AG04450 (cell line): ENCODE data around the gene TBC1D30. TPM values are rescaled to one million over a fixed set of nuclear protein-coding genes. Genes with fewer than 3 reads are reported as not detected.

Experiments used
- CTCF ChIA-PET: fragments of 300-600, 350-600 bp; formaldehyde crosslinking; extraction: SDS; loops from one replicate; lab custom pipeline; 2022; ENCODE audit warnings: antibody characterized with exemption, inconsistent platforms; lab: Charles Lee
- POLR2A ChIA-PET: fragments of 350-600 bp; formaldehyde crosslinking; extraction: SDS; loops from one replicate; lab custom pipeline; 2021; ENCODE audit warnings: antibody characterized with exemption, inconsistent platforms; lab: Yijun Ruan, JAX
- DNase-seq: peaks from one replicate; pipeline ENCODE4 v3.0.0-alpha.2; 2011; ENCODE audit warnings: low read depth, low spot score
- H3K27ac ChIP-seq: one replicate; pipeline ENCODE4 v1.5.1; 2012; ENCODE audit warnings: low read depth, low read length, control low read depth
- H3K27me3 ChIP-seq: one replicate; pipeline ENCODE4 v1.6.0; 2012; ENCODE audit warnings: low read length; ENCODE audit not compliant: control insufficient read depth, insufficient read depth
- H3K4me3 ChIP-seq: 2 replicates; pipeline ENCODE4 v1.5.1; 2011; ENCODE audit warnings: mild to moderate bottlenecking, low read depth, low read length, control low read depth
- H3K9me3 ChIP-seq: 2 replicates; pipeline ENCODE4 v1.5.1; 2012; ENCODE audit warnings: low read length; ENCODE audit not compliant: control insufficient read depth, insufficient read depth
- polyA plus RNA-seq: library from polyadenylated mRNA; depleted of rRNA; stranded (reverse); fragments of >200 nt; gene quantifications from 2 replicates; pipeline ENCODE4 v1.2.3, GENCODE V29; 2011
- TF ChIP-seq, protein P1 (sequence below): IDR thresholded peaks from 2 replicates; pipeline ENCODE4 v1.5.1; 2011; ENCODE audit warnings: low read depth, low read length, control low read depth, inconsistent platforms

Gene TBC1D30
- polyA plus RNA-seq, 1 experiment = 0.40 TPM

DNA sequence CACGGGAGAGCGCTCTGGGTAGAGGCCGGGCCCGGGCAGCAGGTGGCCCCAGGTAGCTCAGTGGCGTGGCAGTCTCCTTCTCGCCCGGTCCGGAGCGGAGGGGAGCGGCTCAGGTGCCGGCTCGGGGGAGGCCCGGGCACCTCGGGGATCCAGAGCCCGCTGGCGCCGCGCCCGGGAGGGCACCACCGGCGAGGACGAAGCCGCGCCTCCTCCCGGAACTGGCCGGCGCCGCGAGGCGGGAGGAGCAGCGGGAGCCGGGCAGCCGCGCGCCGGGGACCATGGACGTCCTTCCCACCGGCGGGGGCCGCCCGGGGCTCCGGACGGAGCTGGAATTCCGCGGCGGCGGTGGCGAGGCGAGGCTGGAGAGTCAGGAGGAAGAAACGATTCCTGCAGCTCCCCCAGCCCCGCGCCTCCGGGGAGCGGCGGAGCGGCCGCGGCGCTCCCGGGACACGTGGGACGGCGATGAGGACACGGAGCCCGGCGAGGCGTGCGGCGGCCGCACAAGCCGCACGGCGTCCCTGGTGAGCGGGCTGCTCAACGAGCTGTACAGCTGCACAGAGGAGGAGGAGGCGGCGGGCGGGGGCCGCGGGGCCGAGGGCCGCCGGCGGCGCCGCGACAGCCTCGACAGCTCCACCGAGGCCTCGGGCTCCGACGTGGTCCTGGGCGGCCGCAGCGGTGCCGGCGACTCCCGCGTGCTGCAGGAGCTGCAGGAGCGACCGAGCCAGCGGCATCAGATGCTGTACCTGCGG is 43.7 kb upstream of the TBC1D30 start:
- POLR2A ChIA-PET = interaction anchor here (0.8 kb wide), 1 partner anchor 16 kb away, joined by 5 read pairs; no protein-coding TSS in a partner anchor

DNA sequence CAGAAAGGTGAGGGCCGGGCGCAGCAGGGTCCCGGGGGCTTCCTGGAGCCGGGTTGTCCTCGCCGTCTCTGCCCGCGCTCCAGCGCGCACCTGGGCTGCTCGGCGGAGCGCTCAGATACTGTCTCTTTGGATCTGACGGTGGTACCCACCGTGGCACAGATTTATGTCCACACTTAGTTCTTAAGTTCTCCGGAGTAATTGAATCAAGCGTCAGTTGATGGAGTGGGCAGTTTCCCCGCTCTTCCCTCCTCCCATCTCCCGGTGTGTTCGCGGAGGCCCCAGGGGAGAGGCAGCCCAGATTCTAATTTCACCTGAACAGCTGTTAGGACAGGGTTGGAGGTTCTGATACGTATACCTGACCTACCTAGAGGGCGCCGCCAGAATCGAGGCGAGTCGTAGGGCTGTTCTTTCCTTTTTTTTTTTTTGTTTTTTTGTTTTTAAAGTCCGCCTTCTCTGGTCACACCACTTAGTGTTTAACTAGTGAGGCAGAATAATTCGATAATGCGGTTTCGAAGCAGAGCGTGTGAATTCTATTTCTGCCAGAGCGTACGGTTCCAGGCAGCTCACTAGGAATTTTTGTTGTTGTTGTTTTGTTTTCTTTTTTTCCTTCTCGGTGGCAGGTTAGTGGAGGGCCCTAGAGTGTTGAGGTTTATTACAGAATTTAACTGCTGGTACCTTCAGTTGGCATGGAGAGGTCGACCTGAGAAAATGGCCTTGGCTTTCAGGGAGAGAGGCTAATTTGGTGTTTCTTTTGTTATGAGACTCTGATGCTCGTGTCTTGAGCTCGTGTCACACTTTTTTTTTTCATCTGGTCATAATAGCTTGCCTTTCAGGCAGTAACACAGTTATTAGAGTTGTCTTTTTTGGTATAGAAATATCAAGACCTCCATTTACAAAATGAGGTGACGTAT is 42.9 kb upstream of the TBC1D30 start:
- no peak for DNase-seq
- no peak overlapping the region for H3K27ac ChIP-seq
- no peak overlapping the region for H3K4me3 ChIP-seq
- H3K9me3 ChIP-seq = peaks cover 3% of the 10 kb centered on the region; the same call in 1 of the 2 replicates
- POLR2A ChIA-PET = interaction anchor here (0.8 kb wide), 1 partner anchor 15 kb away, joined by 5 read pairs; no protein-coding TSS in a partner anchor
- TF ChIP-seq, protein P1, sequence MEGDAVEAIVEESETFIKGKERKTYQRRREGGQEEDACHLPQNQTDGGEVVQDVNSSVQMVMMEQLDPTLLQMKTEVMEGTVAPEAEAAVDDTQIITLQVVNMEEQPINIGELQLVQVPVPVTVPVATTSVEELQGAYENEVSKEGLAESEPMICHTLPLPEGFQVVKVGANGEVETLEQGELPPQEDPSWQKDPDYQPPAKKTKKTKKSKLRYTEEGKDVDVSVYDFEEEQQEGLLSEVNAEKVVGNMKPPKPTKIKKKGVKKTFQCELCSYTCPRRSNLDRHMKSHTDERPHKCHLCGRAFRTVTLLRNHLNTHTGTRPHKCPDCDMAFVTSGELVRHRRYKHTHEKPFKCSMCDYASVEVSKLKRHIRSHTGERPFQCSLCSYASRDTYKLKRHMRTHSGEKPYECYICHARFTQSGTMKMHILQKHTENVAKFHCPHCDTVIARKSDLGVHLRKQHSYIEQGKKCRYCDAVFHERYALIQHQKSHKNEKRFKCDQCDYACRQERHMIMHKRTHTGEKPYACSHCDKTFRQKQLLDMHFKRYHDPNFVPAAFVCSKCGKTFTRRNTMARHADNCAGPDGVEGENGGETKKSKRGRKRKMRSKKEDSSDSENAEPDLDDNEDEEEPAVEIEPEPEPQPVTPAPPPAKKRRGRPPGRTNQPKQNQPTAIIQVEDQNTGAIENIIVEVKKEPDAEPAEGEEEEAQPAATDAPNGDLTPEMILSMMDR = no peak
- CTCF ChIA-PET = interaction anchor here (0.9 to 3.8 kb wide), 4 partner anchors 13 to 20 kb away, joined by 3 to 20 read pairs (median 16); no protein-coding TSS in a partner anchor
- H3K27me3 ChIP-seq = peaks cover 48% of the 10 kb centered on the region

More for the DNA sequence above, 43.7 kb upstream of the TBC1D30 start:
- Histone ChIP-seq H3K4me3 (peak overlapping the region; percentile 31), H3K9me3 (peaks cover 3% of the 10 kb centered on the region; the same call in 1 of the 2 replicates), H3K27ac (no peak overlapping the region), H3K27me3 (peaks cover 48% of the 10 kb centered on the region)
- CTCF ChIA-PET = interaction anchor here (0.6 to 3.8 kb wide), 3 partner anchors 16 to 290 kb away, joined by 3 to 17 read pairs (median 15); no protein-coding TSS in a partner anchor
- DNase-seq = no peak
- TF ChIP-seq, protein P1 = no peak

DNA sequence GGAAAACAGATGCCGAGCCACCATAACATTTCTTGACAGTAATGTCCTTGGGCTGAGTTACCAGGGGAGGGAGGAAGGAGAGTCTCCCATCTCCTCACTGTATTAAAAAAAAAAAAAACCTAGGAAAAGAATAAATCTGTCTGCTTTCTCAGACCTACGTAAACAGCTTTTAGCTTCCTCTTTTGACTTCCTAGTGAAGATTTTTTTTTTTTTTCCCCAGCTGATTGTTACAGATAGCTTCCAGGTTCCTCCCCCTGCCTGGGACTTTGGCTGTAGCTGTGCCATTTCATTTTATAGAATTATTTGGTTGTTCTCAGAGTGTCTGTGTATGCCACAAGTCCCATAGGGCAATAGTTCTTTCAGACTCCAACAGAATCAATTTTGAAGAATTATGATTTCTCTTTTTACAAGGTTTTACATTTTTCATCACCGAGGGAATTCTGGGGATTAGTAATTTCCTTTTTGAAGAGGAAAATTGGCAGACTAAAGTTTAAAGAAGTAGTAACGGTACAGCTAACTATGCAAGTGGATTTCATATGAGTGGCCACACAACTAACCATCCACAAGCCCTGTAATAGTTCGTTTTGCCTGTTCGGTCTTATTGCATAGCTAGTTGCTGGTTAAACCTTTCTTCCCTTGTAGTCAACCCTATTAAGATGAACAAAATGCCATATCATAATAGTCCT is 42.1 kb upstream of the TBC1D30 start:
- CTCF ChIA-PET = interaction anchor here (0.7 to 3.8 kb wide), 4 partner anchors 11 to 19 kb away, joined by 3 to 20 read pairs (median 10); no protein-coding TSS in a partner anchor

DNA sequence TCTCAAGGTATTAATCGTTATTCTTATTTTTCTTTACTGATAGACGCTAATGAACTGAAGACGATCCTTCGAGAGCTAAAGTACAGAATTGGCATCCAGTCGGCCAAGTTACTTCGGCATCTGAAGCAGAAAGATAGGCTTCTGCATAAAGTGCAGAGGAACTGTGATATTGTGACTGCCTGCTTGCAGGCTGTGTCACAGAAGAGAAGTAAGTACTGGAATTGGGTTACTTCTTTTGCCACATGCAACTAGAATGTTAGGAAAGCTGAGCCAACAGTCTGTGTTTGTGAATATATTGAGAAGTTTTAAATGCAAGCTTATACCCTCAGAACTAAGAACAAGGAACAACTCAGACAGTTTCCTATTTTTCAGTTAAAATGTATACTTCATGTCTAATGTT is 38.6 kb upstream of the TBC1D30 start:
- CTCF ChIA-PET = interaction anchor here (4.3 kb wide), 1 partner anchor 11 kb away, joined by 37 read pairs; no protein-coding TSS in a partner anchor
- H3K27ac ChIP-seq = no peak overlapping the region
- TF ChIP-seq, protein P1 = no peak
- no peaks in the 10 kb centered on the region; the same call in 1 of the 2 replicates for H3K9me3 ChIP-seq
- no peak for DNase-seq
- H3K27me3 ChIP-seq = peaks cover 28% of the 10 kb centered on the region
- no peak overlapping the region for H3K4me3 ChIP-seq
- POLR2A ChIA-PET = no interaction called here

More for the DNA sequence above, 42.1 kb upstream of the TBC1D30 start:
- H3K27ac ChIP-seq = no peak overlapping the region
- H3K27me3 ChIP-seq = peaks cover 44% of the 10 kb centered on the region
- POLR2A ChIA-PET = no interaction called here
- H3K9me3 ChIP-seq = peaks cover 3% of the 10 kb centered on the region; the same call in 1 of the 2 replicates
- TF ChIP-seq, protein P1 = no peak
- H3K4me3 ChIP-seq = no peak overlapping the region
- DNase-seq = no peak
